Activated naive CD4-positive, alpha-beta T cell treated with anti-CD3 and anti-CD28 coated beads, Interleukin-2, amount 10 ng/mL, durations not matched to agents 7 days and 5 days (primary cell): Measurements from ENCODE around the gene S1PR3.

Experiments
- CTCF ChIA-PET: fragments of 350-600 bp; sonication (Branson Sonifier 250); formaldehyde crosslinking; loops from one replicate; lab custom pipeline; 2021; ENCODE audit warnings: antibody characterized with exemption; lab: Charles Lee
- DNase-seq: peaks from one replicate; pipeline ENCODE4 v3.0.0-alpha.2; 2020
- H3K27ac Mint-ChIP-seq: one replicate; pipeline ENCODE4 v1.8.0; 2021; ENCODE audit warnings: mild to moderate bottlenecking, moderate library complexity, mixed read lengths
- H3K27me3 Mint-ChIP-seq: one replicate; pipeline ENCODE4 v1.8.0; 2021; ENCODE audit warnings: mild to moderate bottlenecking, mixed read lengths
- H3K36me3 Mint-ChIP-seq: one replicate; pipeline ENCODE4 v1.8.0; 2021; ENCODE audit warnings: mixed read lengths
- H3K4me1 Mint-ChIP-seq: one replicate; pipeline ENCODE4 v1.8.0; 2021; ENCODE audit warnings: mixed read lengths
- H3K4me3 Mint-ChIP-seq: one replicate; pipeline ENCODE4 v1.8.0; 2021; ENCODE audit warnings: mild to moderate bottlenecking, moderate library complexity, mixed read lengths
- H3K9me3 Mint-ChIP-seq: one replicate; pipeline ENCODE4 v1.8.0; 2021; ENCODE audit warnings: mixed read lengths

Gene S1PR3

GRCh38 chr9:89005323-89005722, 14.1 kb downstream of the S1PR3 start:
- H3K27ac Mint-ChIP-seq: no peak overlapping the region
- no peak for DNase-seq
- H3K4me3 Mint-ChIP-seq: no peak overlapping the region
- peaks cover 7% of the 10 kb centered on the region for H3K4me1 Mint-ChIP-seq
- no peaks in the 10 kb centered on the region for H3K9me3 Mint-ChIP-seq
- no peaks in the 10 kb centered on the region for H3K36me3 Mint-ChIP-seq
- CTCF ChIA-PET: interaction anchor here (1.2 kb wide), 1 partner anchor 412 kb away, joined by 3 read pairs; no protein-coding TSS in a partner anchor
- H3K27me3 Mint-ChIP-seq: peaks cover 41% of the 10 kb centered on the region

DNA sequence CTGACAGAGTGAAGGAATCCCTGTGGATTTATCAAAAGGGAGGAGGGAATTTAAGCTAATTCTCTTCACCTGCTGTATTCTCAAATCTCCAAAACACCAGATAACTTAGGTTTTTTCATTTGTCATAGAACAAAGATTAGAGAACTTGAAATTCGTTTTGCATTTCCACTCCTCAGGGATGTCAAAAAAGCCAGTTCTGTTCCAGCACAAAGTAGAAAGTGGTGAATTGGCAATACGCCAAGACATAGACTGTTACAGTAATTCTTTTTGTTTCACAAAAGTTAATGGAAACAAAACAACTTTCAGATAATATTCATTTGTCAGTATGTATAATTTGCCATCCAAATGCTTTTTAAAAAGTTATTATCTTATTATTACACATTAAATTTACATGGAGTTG, 15.0 kb downstream of the S1PR3 start:
- H3K36me3 Mint-ChIP-seq: no peaks in the 10 kb centered on the region
- DNase-seq: no peak
- H3K9me3 Mint-ChIP-seq: no peaks in the 10 kb centered on the region
- peaks cover 34% of the 10 kb centered on the region for H3K27me3 Mint-ChIP-seq
- peaks cover 3% of the 10 kb centered on the region for H3K4me1 Mint-ChIP-seq
- no peak overlapping the region for H3K4me3 Mint-ChIP-seq
- no peak overlapping the region for H3K27ac Mint-ChIP-seq
- CTCF ChIA-PET: no interaction called here

GRCh38 chr9:89006996-89007967, 16.0 kb downstream of the S1PR3 start:
- no peak overlapping the region for H3K4me3 Mint-ChIP-seq
- CTCF ChIA-PET: no interaction called here
- H3K27ac Mint-ChIP-seq: no peak overlapping the region
- peaks cover 24% of the 10 kb centered on the region for H3K27me3 Mint-ChIP-seq
- no peaks in the 10 kb centered on the region for H3K4me1 Mint-ChIP-seq
- no peaks in the 10 kb centered on the region for H3K9me3 Mint-ChIP-seq
- no peak for DNase-seq
- H3K36me3 Mint-ChIP-seq: no peaks in the 10 kb centered on the region

DNA sequence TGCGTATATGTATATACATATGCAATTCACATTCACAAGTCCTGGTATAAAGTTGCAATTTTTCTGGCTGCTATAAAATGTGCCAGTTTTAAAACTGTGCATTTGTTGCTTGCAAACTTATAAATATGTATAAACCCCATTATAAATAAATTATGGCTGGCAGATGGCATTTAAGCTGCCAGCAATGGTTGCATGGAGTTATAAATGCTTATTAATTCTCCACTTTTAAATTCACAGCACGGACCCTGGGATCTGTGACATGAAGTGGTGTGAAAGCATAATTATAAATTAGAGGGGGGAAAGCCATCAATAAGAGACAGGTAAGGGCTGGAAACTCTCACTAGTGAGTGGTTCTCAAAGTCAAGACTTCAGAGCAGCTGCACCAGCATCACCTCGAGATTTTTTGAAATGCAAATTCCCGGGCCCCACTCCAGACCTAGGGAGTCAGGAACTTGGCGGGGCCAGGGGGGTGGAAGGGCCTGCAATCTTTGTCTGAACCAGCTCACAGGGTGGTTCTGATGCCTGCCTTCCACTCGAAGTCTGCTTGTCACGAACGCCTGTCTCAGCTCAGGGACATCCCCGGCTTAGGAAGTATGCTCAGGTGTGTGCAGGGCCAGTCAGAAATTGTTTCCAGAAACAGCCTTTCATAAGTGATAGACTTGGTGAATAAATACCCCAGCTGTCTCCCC, 16.9 kb downstream of the S1PR3 start:
- Mint-ChIP-seq H3K27ac (no peak overlapping the region), H3K36me3 (no peaks in the 10 kb centered on the region), H3K4me3 (no peak overlapping the region), H3K9me3 (no peaks in the 10 kb centered on the region), H3K27me3 (peaks cover 18% of the 10 kb centered on the region), H3K4me1 (no peaks in the 10 kb centered on the region)
- no peak for DNase-seq
- CTCF ChIA-PET: no interaction called here

DNA sequence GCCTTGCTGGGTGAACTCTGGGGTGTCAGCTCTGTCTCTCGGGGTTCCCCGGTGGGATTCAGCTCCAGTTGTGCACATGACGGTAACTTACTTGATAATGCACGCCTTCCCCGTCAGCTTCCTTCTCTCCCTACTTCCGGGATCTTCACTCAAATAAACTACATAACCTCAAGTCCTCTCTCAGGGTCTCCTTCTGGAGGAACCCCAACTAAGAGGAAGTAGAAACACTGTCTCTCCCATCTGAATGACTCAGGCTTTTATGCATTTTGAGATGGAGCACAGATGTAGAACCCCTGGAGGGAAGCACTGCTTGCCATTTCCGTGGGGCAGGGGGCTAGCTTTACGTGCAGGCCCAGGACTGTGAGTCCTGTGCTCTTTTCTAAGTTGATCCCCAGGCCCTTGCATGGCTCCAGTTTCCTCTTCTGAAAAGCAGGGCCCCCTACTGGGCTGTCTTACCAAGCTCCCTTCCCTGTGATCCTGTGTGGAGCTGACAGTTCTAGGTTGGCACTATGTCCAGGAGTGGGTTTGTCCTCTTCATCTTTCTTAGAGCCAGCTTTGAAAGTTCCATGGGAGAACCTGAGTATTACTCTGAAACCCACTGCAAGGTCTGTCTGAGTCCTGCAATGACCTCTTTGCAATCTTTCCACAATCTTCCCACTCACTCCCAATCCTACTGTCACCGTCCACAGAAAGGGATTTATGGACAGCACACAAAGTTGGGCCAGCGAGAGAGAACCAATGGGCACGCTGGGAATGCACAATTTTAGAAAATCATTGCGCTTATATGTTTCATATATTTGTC, 17.7 kb downstream of the S1PR3 start:
- Mint-ChIP-seq H3K36me3 (no peaks in the 10 kb centered on the region), H3K4me1 (no peaks in the 10 kb centered on the region), H3K27me3 (peaks cover 25% of the 10 kb centered on the region), H3K9me3 (no peaks in the 10 kb centered on the region), H3K27ac (no peak overlapping the region), H3K4me3 (no peak overlapping the region)
- CTCF ChIA-PET: no interaction called here
- DNase-seq: no peak

GRCh38 chr9:89009546-89009840, 18.2 kb downstream of the S1PR3 start:
- H3K9me3 Mint-ChIP-seq: no peaks in the 10 kb centered on the region
- H3K27me3 Mint-ChIP-seq: peaks cover 31% of the 10 kb centered on the region
- H3K4me1 Mint-ChIP-seq: no peaks in the 10 kb centered on the region
- CTCF ChIA-PET: no interaction called here
- no peak overlapping the region for H3K27ac Mint-ChIP-seq
- DNase-seq: no peak
- H3K36me3 Mint-ChIP-seq: no peaks in the 10 kb centered on the region
- no peak overlapping the region for H3K4me3 Mint-ChIP-seq

GRCh38 chr9:89010056-89010455, 18.8 kb downstream of the S1PR3 start:
- H3K27me3 Mint-ChIP-seq: peaks cover 34% of the 10 kb centered on the region
- no peak for DNase-seq
- H3K27ac Mint-ChIP-seq: no peak overlapping the region
- CTCF ChIA-PET: interaction anchor here (1.3 kb wide), 1 partner anchor 9 kb away, joined by 3 read pairs; no protein-coding TSS in a partner anchor
- no peaks in the 10 kb centered on the region for H3K9me3 Mint-ChIP-seq
- H3K4me1 Mint-ChIP-seq: no peaks in the 10 kb centered on the region
- H3K36me3 Mint-ChIP-seq: no peaks in the 10 kb centered on the region
- H3K4me3 Mint-ChIP-seq: no peak overlapping the region

DNA sequence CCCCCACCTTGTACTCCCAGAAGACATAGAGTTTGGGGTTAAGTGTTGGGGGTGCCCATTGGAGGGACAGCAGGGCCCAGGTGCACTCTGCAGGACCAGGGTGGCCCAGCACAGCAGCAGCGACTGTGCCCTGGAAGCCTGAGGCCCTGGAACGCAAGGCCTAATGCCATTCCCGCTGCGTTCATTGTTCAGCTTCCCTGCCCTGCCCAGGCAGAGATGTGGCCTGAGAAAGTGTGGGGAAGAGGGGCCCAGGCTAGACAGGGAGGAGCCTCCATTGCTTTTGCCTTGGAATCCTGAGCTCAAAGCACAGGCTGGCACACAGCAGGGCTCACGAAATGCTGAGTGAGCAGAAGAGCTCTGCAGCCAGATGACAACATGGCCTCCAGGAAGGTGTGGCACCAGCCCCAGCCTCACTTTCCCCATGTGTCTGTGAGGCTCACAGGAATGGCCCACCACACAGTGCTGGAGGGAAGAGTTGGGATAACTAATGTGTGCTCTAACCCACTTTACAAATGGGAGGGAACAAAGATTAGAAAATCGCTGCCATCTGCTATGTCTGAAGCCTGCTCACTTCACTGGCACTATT, 19.4 kb downstream of the S1PR3 start:
- CTCF ChIA-PET: interaction anchor here (1.3 kb wide), 1 partner anchor 9 kb away, joined by 3 read pairs; no protein-coding TSS in a partner anchor
- Mint-ChIP-seq H3K4me1 (no peaks in the 10 kb centered on the region), H3K36me3 (no peaks in the 10 kb centered on the region), H3K9me3 (no peaks in the 10 kb centered on the region), H3K27ac (no peak overlapping the region), H3K27me3 (peaks cover 34% of the 10 kb centered on the region), H3K4me3 (no peak overlapping the region)
- no peak for DNase-seq

DNA sequence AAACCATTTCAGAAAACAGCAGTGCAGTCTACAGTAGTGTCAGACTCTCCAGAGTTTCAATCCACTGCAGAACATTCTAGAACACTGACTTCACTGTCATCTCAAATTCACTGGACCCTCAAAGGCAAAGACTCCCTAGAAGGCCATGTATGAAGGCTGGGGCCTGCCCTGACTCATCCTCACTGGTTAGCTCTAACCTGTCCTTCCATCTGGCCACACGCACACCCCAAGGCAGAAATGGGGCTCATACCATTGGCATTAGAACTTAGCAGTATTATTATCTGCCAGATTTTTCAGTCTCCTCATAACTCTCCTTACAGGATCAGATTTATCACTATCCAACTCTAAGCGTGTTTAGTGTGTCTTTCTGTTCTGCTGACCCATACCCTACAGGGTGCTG, 20.4 kb downstream of the S1PR3 start:
- Mint-ChIP-seq H3K27ac (no peak overlapping the region), H3K9me3 (no peaks in the 10 kb centered on the region), H3K36me3 (no peaks in the 10 kb centered on the region), H3K4me3 (no peak overlapping the region), H3K27me3 (peaks cover 34% of the 10 kb centered on the region), H3K4me1 (no peaks in the 10 kb centered on the region)
- CTCF ChIA-PET: no interaction called here
- no peak for DNase-seq

DNA sequence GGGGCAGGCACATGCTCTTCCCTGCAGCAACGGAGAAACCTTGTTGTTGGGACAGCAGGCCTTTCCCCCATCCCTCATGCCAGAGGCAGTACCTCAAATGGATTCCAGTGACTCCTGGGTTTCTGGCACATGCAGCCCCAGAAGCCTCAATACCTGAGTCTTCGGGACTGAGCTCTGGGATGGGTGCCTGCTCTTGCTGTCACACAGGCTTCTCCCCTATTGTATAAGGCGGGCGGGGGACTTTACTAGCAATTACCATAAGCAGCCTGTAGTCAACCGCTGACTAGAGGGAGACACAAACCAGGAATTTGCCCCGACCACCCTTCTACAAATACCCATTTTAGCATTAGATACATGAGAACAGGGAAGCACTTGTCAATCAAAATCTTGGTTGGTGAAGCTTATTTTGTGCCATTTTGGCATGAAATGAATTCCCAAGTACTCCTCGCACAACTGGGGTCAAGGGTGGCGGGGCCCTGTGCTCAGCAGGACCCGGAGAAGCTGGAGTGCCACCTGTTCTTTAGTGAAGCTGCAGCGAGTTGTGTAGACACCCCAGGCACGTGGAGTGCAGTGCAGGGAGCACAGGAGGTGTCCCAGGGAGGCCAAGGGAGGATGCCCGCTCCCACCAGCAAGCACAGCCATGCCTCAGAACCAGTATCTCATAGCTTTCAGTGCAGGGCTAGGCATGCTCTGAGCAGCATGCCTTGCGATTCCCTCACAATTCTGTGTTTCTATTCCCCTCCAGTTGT, 21.2 kb downstream of the S1PR3 start:
- Mint-ChIP-seq H3K9me3 (no peaks in the 10 kb centered on the region), H3K36me3 (no peaks in the 10 kb centered on the region), H3K4me3 (no peak overlapping the region), H3K27ac (no peak overlapping the region), H3K4me1 (no peaks in the 10 kb centered on the region), H3K27me3 (peaks cover 27% of the 10 kb centered on the region)
- no peak for DNase-seq
- CTCF ChIA-PET: no interaction called here

GRCh38 chr9:89013660-89014059, 22.4 kb downstream of the S1PR3 start:
- H3K36me3 Mint-ChIP-seq: no peaks in the 10 kb centered on the region
- H3K9me3 Mint-ChIP-seq: no peaks in the 10 kb centered on the region
- no peak for DNase-seq
- H3K4me1 Mint-ChIP-seq: no peaks in the 10 kb centered on the region
- CTCF ChIA-PET: no interaction called here
- H3K4me3 Mint-ChIP-seq: no peak overlapping the region
- no peak overlapping the region for H3K27ac Mint-ChIP-seq
- H3K27me3 Mint-ChIP-seq: peaks cover 20% of the 10 kb centered on the region

DNA sequence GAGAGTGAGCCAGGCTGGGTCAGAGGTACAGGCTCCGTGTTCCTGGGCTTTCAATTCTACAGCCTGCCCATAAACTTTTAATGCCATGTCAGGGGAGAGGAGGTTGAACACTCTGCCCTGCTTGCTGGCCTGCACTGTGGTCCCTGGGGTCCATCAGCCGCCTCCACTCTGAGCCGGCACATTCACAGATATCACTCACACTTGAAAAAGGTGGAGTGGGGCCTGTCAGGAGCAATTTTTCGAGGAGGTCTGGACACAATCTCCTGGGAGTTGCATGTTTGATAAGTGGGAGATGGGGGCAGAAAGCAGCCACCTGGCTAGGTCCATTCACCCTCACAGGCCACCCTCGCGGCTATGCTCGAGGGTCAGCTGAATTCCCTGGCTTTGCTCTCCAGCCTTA, 22.9 kb downstream of the S1PR3 start:
- H3K27me3 Mint-ChIP-seq: peaks cover 16% of the 10 kb centered on the region
- no peaks in the 10 kb centered on the region for H3K36me3 Mint-ChIP-seq
- CTCF ChIA-PET: no interaction called here
- DNase-seq: no peak
- H3K4me3 Mint-ChIP-seq: no peak overlapping the region
- no peak overlapping the region for H3K27ac Mint-ChIP-seq
- no peaks in the 10 kb centered on the region for H3K4me1 Mint-ChIP-seq
- no peaks in the 10 kb centered on the region for H3K9me3 Mint-ChIP-seq

- H3K4me3 Mint-ChIP-seq: no peak overlapping the region
- H3K36me3 Mint-ChIP-seq: no peaks in the 10 kb centered on the region
- CTCF ChIA-PET: no interaction called here
- no peak for DNase-seq
- H3K9me3 Mint-ChIP-seq: no peaks in the 10 kb centered on the region
- H3K27me3 Mint-ChIP-seq: peaks cover 16% of the 10 kb centered on the region
- no peak overlapping the region for H3K27ac Mint-ChIP-seq
- no peaks in the 10 kb centered on the region for H3K4me1 Mint-ChIP-seq
Observed at GRCh38 chr9:89015336-89015735, 24.1 kb downstream of the S1PR3 start.
